K562 (cell line): ENCODE measurements around the gene GHDC. TPM values are rescaled to one million over a fixed set of nuclear protein-coding genes. Genes with fewer than 3 reads are reported as not detected.

Source experiments
- ATAC-seq: fragments of 200-7000 bp; cut with Tn5 transposase; 3 replicates; pipeline ENCODE4 v1.9.1; 2020; ENCODE audit warnings: moderate library complexity
- BruUV-seq: library from RNA; stranded (reverse); fragments of 400-500 nt; replicated peaks from 2 replicates; lab custom pipeline; 2021; lab: Mats Ljungman, UMichigan
- CTCF ChIA-PET: fragments of 300-600 bp; formaldehyde crosslinking; extraction: SDS; loops from one replicate; lab custom pipeline; 2021; ENCODE audit warnings: low intra/inter-chr PET ratio; lab: Yijun Ruan, JAX
- POLR2A ChIA-PET: fragments of 300-600, 350-650 bp; sonication (Branson Sonifier 250); formaldehyde crosslinking; extraction: SDS; loops from one replicate; lab custom pipeline; 2021; ENCODE audit warnings: antibody characterized with exemption, inconsistent platforms; lab: Yijun Ruan, JAX
- DNase-seq, 4 experiments: peaks; one replicate each; pipeline versions ENCODE4 v3.0.0 to v3.0.0-alpha.2; 2011 to 2018; ENCODE audit warnings: low spot score in 3 of 4, mixed read lengths in 3 of 4; ENCODE audit errors: extremely low read depth in 1 of 4
- FAIRE-seq: peaks from 2 replicates; lab custom pipeline; 2011; peaks lifted over from hg19 to GRCh38; lab: Jason Lieb, UNC
- H2AFZ ChIP-seq: 2 replicates; pipeline ENCODE4 v1.6.0; 2011; ENCODE audit warnings: low read depth, low read length, control low read depth, inconsistent platforms
- H3K27ac ChIP-seq: fragments of 200-600 bp; 3 replicates; pipeline ENCODE4 v1.8.0; 2011; ENCODE audit warnings: low read depth, mild to moderate bottlenecking, control low read depth, inconsistent platforms, low read length, moderate library complexity, mixed read lengths; ENCODE audit errors: extremely low read depth
- H3K27me3 ChIP-seq, 2 experiments: fragments of 300-600 bp in 1 of 2; 2 replicates in 1 of 2; 3 replicates in 1 of 2; pipeline versions ENCODE4 v1.6.0 to v1.8.0; 2011; ENCODE audit warnings: inconsistent platforms in 2 of 2, low read length in 2 of 2, mild to moderate bottlenecking in 1 of 2, mixed read lengths in 1 of 2, moderate library complexity in 1 of 2; ENCODE audit not compliant: control insufficient read depth in 2 of 2, insufficient read depth in 2 of 2
- H3K36me3 ChIP-seq: fragments of 300-600 bp; 3 replicates; pipeline ENCODE4 v1.8.0; 2011; ENCODE audit warnings: mild to moderate bottlenecking, low read length, inconsistent platforms; ENCODE audit not compliant: control insufficient read depth, insufficient read depth
- H3K4me1 ChIP-seq, 2 experiments: fragments of 200-600 bp in 1 of 2; replicated peaks in 1 of 2; 2 replicates in 1 of 2; 3 replicates in 1 of 2; pipeline versions ENCODE4 v1.5.1 to v1.8.0; 2011; ENCODE audit warnings: inconsistent platforms in 2 of 2, low read length in 2 of 2, mild to moderate bottlenecking in 1 of 2, mixed read lengths in 1 of 2, moderate library complexity in 1 of 2; ENCODE audit not compliant: control insufficient read depth in 2 of 2, insufficient read depth in 2 of 2
- H3K4me2 ChIP-seq: 2 replicates; pipeline ENCODE4 v1.6.1; 2011; ENCODE audit warnings: low read length, control low read depth, inconsistent platforms, mixed read lengths; ENCODE audit not compliant: insufficient read depth
- H3K4me3 ChIP-seq: fragments of 200-600 bp; sonication (generic), shearing (Covaris generic); 2 replicates; pipeline ENCODE4 v1.5.1; 2016; ENCODE audit warnings: control low read depth, inconsistent platforms
- H3K79me2 ChIP-seq: fragments of 200-600 bp; 3 replicates; pipeline ENCODE4 v1.8.0; 2011; ENCODE audit warnings: low read length, inconsistent platforms; ENCODE audit not compliant: control insufficient read depth, insufficient read depth
- H3K9ac ChIP-seq, 2 experiments: 2 replicates each; pipeline versions ENCODE4 v1.6.0 to v1.6.1; 2011; ENCODE audit warnings: low read depth in 2 of 2, low read length in 2 of 2, control low read depth in 1 of 2, inconsistent platforms in 1 of 2, mild to moderate bottlenecking in 1 of 2, mixed read lengths in 1 of 2; ENCODE audit not compliant: insufficient read depth in 1 of 2
- H3K9me1 ChIP-seq: one replicate; pipeline ENCODE4 v1.6.0; 2011; ENCODE audit warnings: inconsistent platforms, mild to moderate bottlenecking, low read length, moderate library complexity; ENCODE audit not compliant: control insufficient read depth, insufficient read depth
- H3K9me3 ChIP-seq: replicated peaks from 2 replicates; pipeline ENCODE4 v1.5.1; 2011; ENCODE audit warnings: low read depth, low read length, inconsistent platforms; ENCODE audit not compliant: control insufficient read depth, insufficient read depth
- H4K20me1 ChIP-seq: replicated peaks from 2 replicates; pipeline ENCODE4 v1.6.1; 2011; ENCODE audit warnings: low read length, inconsistent platforms, mixed read lengths; ENCODE audit not compliant: control insufficient read depth, insufficient read depth
- HDGF ChIP-seq: fragments of 450-650 bp; IDR thresholded peaks from 2 replicates; pipeline ENCODE4 v1.6.1; 2016
- MCM5 ChIP-seq: fragments of 450-650 bp; IDR thresholded peaks from 2 replicates; pipeline ENCODE4 v1.6.1; 2016; ENCODE audit warnings: low read depth
- NFE2L1 ChIP-seq: fragments of 450-650 bp; IDR thresholded peaks from 2 replicates; pipeline ENCODE4 v1.6.1; 2016; ENCODE audit warnings: missing genetic modification characterization, low read depth, mild to moderate bottlenecking, missing compliant biosample characterization, moderate library complexity, borderline replicate concordance
- PRMT5 ChIP-seq: sonication (generic); formaldehyde crosslinking; IDR thresholded peaks from 2 replicates; pipeline ENCODE4 v1.5.0; 2020; ENCODE audit warnings: missing genetic modification reagents
- SMARCE1 ChIP-seq: fragments of 450-650 bp; IDR thresholded peaks from 2 replicates; pipeline ENCODE4 v1.7.1; 2016; ENCODE audit warnings: mild to moderate bottlenecking
- SPI1 ChIP-seq: IDR thresholded peaks from 2 replicates; pipeline ENCODE4 v1.6.1; 2011; ENCODE audit warnings: low read depth, low read length, control low read depth, borderline replicate concordance
- TAL1 ChIP-seq: fragments of 450-650 bp; IDR thresholded peaks from 2 replicates; pipeline ENCODE4 v1.6.1; 2016; ENCODE audit warnings: mild to moderate bottlenecking
- TRIM24 ChIP-seq, 2 experiments: fragments of 450-650 bp; IDR thresholded peaks; 2 replicates each; pipeline ENCODE4 v1.6.1; 2016
- ZBTB7A ChIP-seq: IDR thresholded peaks from 2 replicates; pipeline ENCODE4 v1.6.1; 2011; ENCODE audit warnings: low read depth, mild to moderate bottlenecking, low read length, moderate library complexity, borderline replicate concordance; ENCODE audit not compliant: control insufficient read depth
- ZNF354B ChIP-seq: fragments of 250-450 bp; sonication (Bioruptor Pico); IDR thresholded peaks from 2 replicates; pipeline ENCODE4 v1.4.0; 2020
- WGBS: fragments of 100-300 bp; shearing (Covaris generic); methylation state at CpG from one replicate; pipeline ENCODE4 v1.1.6; 2016; ENCODE audit warnings: low coverage, mixed read lengths; ENCODE audit not compliant: insufficient coverage; ENCODE audit errors: missing lambda C conversion rate; 5-methylcytosine and 5-hydroxymethylcytosine counted together
- in situ Hi-C: fragments of 300-500 bp; cut with MboI; formaldehyde crosslinking; loops from 4 replicates; pipeline ENCODE4 v1.15.0; 2018; ENCODE audit warnings: inconsistent platforms, mixed read lengths
- intact Hi-C: fragments of 100-400 bp; cut with micrococcal nuclease; formaldehyde crosslinking; loops from 2 replicates; pipeline ENCODE4 v1.14.2; 2022
- polyA plus RNA-seq, 8 experiments: library from polyadenylated mRNA; depleted of rRNA in 4 of 8; stranded (reverse) in 5 of 8; unstranded in 3 of 8; fragments of >200 nt; fragmentation: Nextera tagmentation in 2 of 8; fragmentation: Illumina TruSeq in 1 of 8; extraction: Ambion mirVana in 2 of 8; extraction: Trizol in 1 of 8; gene quantifications; 2 replicates each; pipeline versions ENCODE4 v1.2.1 to v1.2.3, GENCODE V29; 2011 to 2014; ENCODE audit warnings: inconsistent platforms in 1 of 8, missing spikeins in 1 of 8
- total RNA-seq, 7 experiments: library from RNA; depleted of rRNA in 6 of 7; stranded (reverse); fragments of >200 nt in 6 of 7; fragmentation: Illumina TruSeq in 2 of 7; extraction: Trizol in 2 of 7; gene quantifications; 2 replicates each; pipeline versions ENCODE4 v1.2.1 to v1.2.3, GENCODE V29; 2011 to 2021; ENCODE audit warnings: low replicate concordance in 1 of 7

The GHDC gene
- total and polyA plus RNA-seq, 9 of the 15 experiments (the other 6 are each of a cell fraction or from before 2014, with no cell fraction given) = 0.65 to 23.2 (median 11.2) TPM

DNA sequence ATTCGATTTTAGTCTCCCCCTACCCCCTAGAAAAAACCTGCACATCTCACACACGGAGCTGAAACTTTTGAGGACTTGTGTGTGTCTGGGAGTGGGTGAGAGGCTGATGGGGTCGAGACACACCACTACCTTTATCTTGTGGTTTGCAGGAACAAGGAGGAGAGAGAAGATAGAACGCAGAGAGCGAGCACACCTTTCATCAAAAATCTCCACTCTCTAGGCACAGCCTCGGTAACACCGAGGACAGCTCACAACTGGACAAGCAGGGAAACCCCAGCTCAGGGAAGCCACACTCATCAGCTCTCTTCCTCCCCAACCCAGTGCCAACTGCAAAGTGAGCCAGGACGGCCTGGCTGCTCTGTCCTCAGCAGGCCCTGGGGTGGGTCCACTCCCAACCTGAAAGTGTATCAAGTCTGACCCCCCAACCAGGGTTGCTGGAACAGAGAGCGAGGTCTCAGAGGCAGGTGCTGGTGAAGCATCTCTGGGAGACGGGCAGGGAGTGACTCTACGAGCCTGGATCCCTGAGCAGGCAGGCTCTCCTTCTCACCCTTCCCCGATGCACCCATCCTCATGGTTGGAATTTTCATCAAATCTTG, 5.2 kb upstream of the GHDC start (continued):
- TF ChIP-seq HDGF (no peak), SMARCE1 (no peak)

DNA sequence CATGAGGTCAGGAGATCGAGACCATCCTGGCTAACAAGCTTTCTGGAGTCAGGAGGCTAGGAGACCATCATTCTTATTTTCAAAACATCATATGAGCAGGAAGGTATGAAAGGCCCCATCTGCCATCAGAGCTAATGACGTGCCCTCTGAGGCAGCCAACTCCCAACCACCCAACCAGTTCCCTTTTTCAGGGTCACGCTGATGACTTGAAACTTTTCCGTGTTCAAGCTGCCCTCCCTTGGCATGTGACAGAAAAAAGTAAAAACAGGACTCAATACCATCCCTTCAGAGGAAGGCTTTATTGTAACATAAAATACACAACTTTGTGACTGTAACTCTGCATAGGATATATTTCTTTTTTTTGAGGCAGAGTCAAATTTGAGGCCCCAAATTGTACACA, 4.6 kb upstream of the GHDC start:
- POLR2A ChIA-PET = interaction anchor here (1.1 to 1.2 kb wide), 2 partner anchors 10 to 24 kb away, joined by 3 read pairs; no protein-coding TSS in a partner anchor
- peak overlapping the region; percentile 47; the same call in 1 of the 3 replicates for H3K27ac ChIP-seq
- H3K4me3 ChIP-seq = no peak overlapping the region
- H3K9me3 ChIP-seq = no peaks in the 10 kb centered on the region
- ATAC-seq (no peak), FAIRE-seq (no peak), DNase-seq (no peak)
- CTCF ChIA-PET = no interaction called here
- no peak overlapping the region; a peak in 1 of 4 replicates for H3K9ac ChIP-seq
- TF ChIP-seq NFE2L1 (tag) (no peak), TRIM24 (IDR thresholded peaks at IDR 0.05) (no peak), MCM5 (no peak), ZNF354B (CRISPR knock-in tag) (no peak), TAL1 (no peak), SPI1 (peak; percentile 86), ZBTB7A (no peak), PRMT5 (no peak)
- peaks cover 53% of the 10 kb centered on the region; the same call in 2 of the 3 replicates for H3K36me3 ChIP-seq
- no peaks in the 10 kb centered on the region for H3K9me1 ChIP-seq
- H3K4me2 ChIP-seq = no peak overlapping the region
- no TSS peak for BruUV-seq
- peaks cover 15% of the 10 kb centered on the region in 2 experiments; a peak in 4 of 5 replicates for H3K4me1 ChIP-seq
- H4K20me1 ChIP-seq = no peaks in the 10 kb centered on the region
- intact Hi-C loops (no loop called here), in situ Hi-C loops (no loop called here)
- no peak overlapping the region for H2AFZ ChIP-seq
- no peaks in the 10 kb centered on the region for H3K27me3 ChIP-seq
- H3K79me2 ChIP-seq = peaks cover 4% of the 10 kb centered on the region; the same call in 2 of the 3 replicates
- 63% methylated on average over 4 of the region's 4 CpGs for WGBS
